ENCODE results near the gene ABCF2. TPM values are rescaled to one million over a fixed set of nuclear protein-coding genes. Genes with fewer than 3 reads are reported as not detected.

Gene ABCF2
- total and polyA plus RNA-seq, 4 donors, result 6.3 to 15.6 (median 10.5) TPM

DNA sequence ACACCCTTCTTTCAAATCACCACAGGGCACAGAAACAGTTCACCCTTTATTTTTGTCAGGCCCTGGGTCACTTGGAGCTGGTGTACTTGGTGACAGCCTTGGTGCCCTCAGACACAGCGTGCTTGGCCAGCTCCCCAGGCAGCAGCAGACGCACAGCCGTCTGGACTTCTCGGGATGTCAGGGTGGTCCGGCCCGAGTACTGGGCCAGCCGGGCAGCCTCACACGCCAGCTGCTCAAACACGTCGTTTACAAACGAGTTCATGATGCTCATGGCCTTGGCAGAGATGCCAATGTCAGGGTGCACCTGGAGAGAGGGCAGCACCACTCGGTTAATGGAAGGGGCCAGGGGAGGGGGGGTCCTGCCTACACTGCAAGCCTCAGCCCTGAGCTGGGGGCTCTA lies 19.2 kb downstream of the ABCF2 start:
- no peaks in the 10 kb centered on the region for H3K9me3 ChIP-seq (ENCODE audit: control insufficient read depth in 4 of 4, low read length in 3 of 4)
- no peak overlapping the region for H3K9ac ChIP-seq (ENCODE audit: low read depth in 1 of 2, low read length in 2 of 2)
- DNase-seq (ENCODE audit: low spot score), result no peak
- WGBS, result 74% methylated on average over 12 of the region's 12 CpGs
- no peaks in the 10 kb centered on the region for H3K4me1 ChIP-seq (ENCODE audit: control insufficient read depth in 4 of 4, insufficient read depth in 4 of 4, low read length in 3 of 4)
- peaks cover 0 to 12% (median 0%) of the 10 kb centered on the region in 4 donors for H3K27me3 ChIP-seq (ENCODE audit: control insufficient read depth in 4 of 4, insufficient read depth in 4 of 4, low read length in 3 of 4)
- H3K36me3 ChIP-seq (ENCODE audit: control insufficient read depth in 4 of 4, insufficient read depth in 3 of 4, low read depth in 1 of 4, low read length in 3 of 4), result peaks cover 0 to 2% (median under 1%) of the 10 kb centered on the region in 4 donors
- TF ChIP-seq SP1 (IDR thresholded peaks at IDR 0.05), result no peak
- TF ChIP-seq, protein P1, sequence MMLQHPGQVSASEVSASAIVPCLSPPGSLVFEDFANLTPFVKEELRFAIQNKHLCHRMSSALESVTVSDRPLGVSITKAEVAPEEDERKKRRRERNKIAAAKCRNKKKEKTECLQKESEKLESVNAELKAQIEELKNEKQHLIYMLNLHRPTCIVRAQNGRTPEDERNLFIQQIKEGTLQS (IDR thresholded peaks at IDR 0.05), result no peak
- no peak for TF ChIP-seq HNF4G (IDR thresholded peaks at IDR 0.05)
- no peak for TF ChIP-seq FOXA1 (IDR thresholded peaks at IDR 0.05)
- no peak for TF ChIP-seq RXRA (IDR thresholded peaks at IDR 0.05)
- TF ChIP-seq, protein P2, sequence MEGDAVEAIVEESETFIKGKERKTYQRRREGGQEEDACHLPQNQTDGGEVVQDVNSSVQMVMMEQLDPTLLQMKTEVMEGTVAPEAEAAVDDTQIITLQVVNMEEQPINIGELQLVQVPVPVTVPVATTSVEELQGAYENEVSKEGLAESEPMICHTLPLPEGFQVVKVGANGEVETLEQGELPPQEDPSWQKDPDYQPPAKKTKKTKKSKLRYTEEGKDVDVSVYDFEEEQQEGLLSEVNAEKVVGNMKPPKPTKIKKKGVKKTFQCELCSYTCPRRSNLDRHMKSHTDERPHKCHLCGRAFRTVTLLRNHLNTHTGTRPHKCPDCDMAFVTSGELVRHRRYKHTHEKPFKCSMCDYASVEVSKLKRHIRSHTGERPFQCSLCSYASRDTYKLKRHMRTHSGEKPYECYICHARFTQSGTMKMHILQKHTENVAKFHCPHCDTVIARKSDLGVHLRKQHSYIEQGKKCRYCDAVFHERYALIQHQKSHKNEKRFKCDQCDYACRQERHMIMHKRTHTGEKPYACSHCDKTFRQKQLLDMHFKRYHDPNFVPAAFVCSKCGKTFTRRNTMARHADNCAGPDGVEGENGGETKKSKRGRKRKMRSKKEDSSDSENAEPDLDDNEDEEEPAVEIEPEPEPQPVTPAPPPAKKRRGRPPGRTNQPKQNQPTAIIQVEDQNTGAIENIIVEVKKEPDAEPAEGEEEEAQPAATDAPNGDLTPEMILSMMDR (IDR thresholded peaks at IDR 0.05; ENCODE audit: low read depth, low read length, missing input control), result no peak
- no peak for TF ChIP-seq EGR1 (IDR thresholded peaks at IDR 0.05; ENCODE audit: low read depth in 2 of 2)
- no peak for TF ChIP-seq GABPA (IDR thresholded peaks at IDR 0.05 in 1 of 2, conservative IDR thresholded peaks at IDR 0.05 in 1 of 2)
- no peak for TF ChIP-seq YY1 (IDR thresholded peaks at IDR 0.05)
- TF ChIP-seq JUND (IDR thresholded peaks at IDR 0.05), result no peak
- TF ChIP-seq, protein P3, sequence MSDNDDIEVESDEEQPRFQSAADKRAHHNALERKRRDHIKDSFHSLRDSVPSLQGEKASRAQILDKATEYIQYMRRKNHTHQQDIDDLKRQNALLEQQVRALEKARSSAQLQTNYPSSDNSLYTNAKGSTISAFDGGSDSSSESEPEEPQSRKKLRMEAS (IDR thresholded peaks at IDR 0.05), result no peak
- no peak for TF ChIP-seq RAD21 (IDR thresholded peaks at IDR 0.05)
- no peak for TF ChIP-seq REST (IDR thresholded peaks at IDR 0.05)
- TF ChIP-seq TAF1 (conservative IDR thresholded peaks at IDR 0.05), result no peak
- TF ChIP-seq HNF4A (conservative IDR thresholded peaks at IDR 0.05), result no peak
- no peak for TF ChIP-seq FOXA2 (IDR thresholded peaks at IDR 0.05)
- H3K27ac ChIP-seq (ENCODE audit: low read depth in 1 of 2, low read length in 2 of 2), result no peak overlapping the region
- no peak overlapping the region for H3K4me3 ChIP-seq (ENCODE audit: low read depth in 1 of 3, low read length in 3 of 3)

- DNase-seq (ENCODE audit: low spot score), result no peak
- 62% methylated on average over 9 of the region's 9 CpGs for WGBS
- Histone ChIP-seq H3K27ac (ENCODE audit: low read depth in 1 of 2, low read length in 2 of 2) (no peak overlapping the region), H3K4me3 (ENCODE audit: low read depth in 1 of 3, low read length in 3 of 3) (no peak overlapping the region), H3K27me3 (ENCODE audit: control insufficient read depth in 4 of 4, insufficient read depth in 4 of 4, low read length in 3 of 4) (peaks cover 0 to 12% (median 0%) of the 10 kb centered on the region in 4 donors), H3K9ac (ENCODE audit: low read depth in 1 of 2, low read length in 2 of 2) (no peak overlapping the region), H3K9me3 (ENCODE audit: control insufficient read depth in 4 of 4, low read length in 3 of 4) (no peaks in the 10 kb centered on the region), H3K36me3 (ENCODE audit: control insufficient read depth in 4 of 4, insufficient read depth in 3 of 4, low read depth in 1 of 4, low read length in 3 of 4) (no peaks in the 10 kb centered on the region), H3K4me1 (ENCODE audit: control insufficient read depth in 4 of 4, insufficient read depth in 4 of 4, low read length in 3 of 4) (no peaks in the 10 kb centered on the region)
- TF ChIP-seq HNF4G (IDR thresholded peaks at IDR 0.05), result no peak
- no peak for TF ChIP-seq FOXA1 (IDR thresholded peaks at IDR 0.05)
- TF ChIP-seq, protein P3 (IDR thresholded peaks at IDR 0.05), result no peak
- TF ChIP-seq NR2F2 (IDR thresholded peaks at IDR 0.05), result no peak
- TF ChIP-seq RXRA (IDR thresholded peaks at IDR 0.05), result no peak
- TF ChIP-seq RAD21 (IDR thresholded peaks at IDR 0.05), result no peak
- no peak for TF ChIP-seq YY1 (IDR thresholded peaks at IDR 0.05)
- TF ChIP-seq FOXA2 (IDR thresholded peaks at IDR 0.05), result no peak
- TF ChIP-seq SP1 (IDR thresholded peaks at IDR 0.05), result no peak
- no peak for TF ChIP-seq REST (IDR thresholded peaks at IDR 0.05)
- TF ChIP-seq, protein P4, sequence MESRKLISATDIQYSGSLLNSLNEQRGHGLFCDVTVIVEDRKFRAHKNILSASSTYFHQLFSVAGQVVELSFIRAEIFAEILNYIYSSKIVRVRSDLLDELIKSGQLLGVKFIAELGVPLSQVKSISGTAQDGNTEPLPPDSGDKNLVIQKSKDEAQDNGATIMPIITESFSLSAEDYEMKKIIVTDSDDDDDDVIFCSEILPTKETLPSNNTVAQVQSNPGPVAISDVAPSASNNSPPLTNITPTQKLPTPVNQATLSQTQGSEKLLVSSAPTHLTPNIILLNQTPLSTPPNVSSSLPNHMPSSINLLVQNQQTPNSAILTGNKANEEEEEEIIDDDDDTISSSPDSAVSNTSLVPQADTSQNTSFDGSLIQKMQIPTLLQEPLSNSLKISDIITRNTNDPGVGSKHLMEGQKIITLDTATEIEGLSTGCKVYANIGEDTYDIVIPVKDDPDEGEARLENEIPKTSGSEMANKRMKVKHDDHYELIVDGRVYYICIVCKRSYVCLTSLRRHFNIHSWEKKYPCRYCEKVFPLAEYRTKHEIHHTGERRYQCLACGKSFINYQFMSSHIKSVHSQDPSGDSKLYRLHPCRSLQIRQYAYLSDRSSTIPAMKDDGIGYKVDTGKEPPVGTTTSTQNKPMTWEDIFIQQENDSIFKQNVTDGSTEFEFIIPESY (IDR thresholded peaks at IDR 0.05), result no peak
- no peak for TF ChIP-seq JUND (IDR thresholded peaks at IDR 0.05)
- TF ChIP-seq TAF1 (conservative IDR thresholded peaks at IDR 0.05), result no peak
- no peak for TF ChIP-seq HNF4A (conservative IDR thresholded peaks at IDR 0.05)
- no peak for TF ChIP-seq EGR1 (IDR thresholded peaks at IDR 0.05; ENCODE audit: low read depth in 2 of 2)
- TF ChIP-seq, protein P1 (IDR thresholded peaks at IDR 0.05), result no peak
Measured at GRCh38 chr7:151207315-151207714, 19.7 kb downstream of the ABCF2 start.
